AG10803 (cell line): ENCODE measurements around the gene TCF7L1.

Experiments used
- DNase-seq: peaks from one replicate; pipeline ENCODE4 v3.0.0; 2010; ENCODE audit warnings: low read depth
- H3K4me3 ChIP-seq: 2 replicates; pipeline ENCODE4 v1.5.1; 2011; ENCODE audit warnings: mild to moderate bottlenecking, low read length, control low read depth
- TF ChIP-seq, protein P1 (sequence below): conservative IDR thresholded peaks from 2 replicates; pipeline ENCODE4 v1.5.1; 2011; ENCODE audit warnings: mild to moderate bottlenecking, low read length, control low read depth, inconsistent platforms

The TCF7L1 gene

GRCh38 chr2:85156153-85156552 is 23.0 kb downstream of the TCF7L1 start:
- TF ChIP-seq, protein P1, sequence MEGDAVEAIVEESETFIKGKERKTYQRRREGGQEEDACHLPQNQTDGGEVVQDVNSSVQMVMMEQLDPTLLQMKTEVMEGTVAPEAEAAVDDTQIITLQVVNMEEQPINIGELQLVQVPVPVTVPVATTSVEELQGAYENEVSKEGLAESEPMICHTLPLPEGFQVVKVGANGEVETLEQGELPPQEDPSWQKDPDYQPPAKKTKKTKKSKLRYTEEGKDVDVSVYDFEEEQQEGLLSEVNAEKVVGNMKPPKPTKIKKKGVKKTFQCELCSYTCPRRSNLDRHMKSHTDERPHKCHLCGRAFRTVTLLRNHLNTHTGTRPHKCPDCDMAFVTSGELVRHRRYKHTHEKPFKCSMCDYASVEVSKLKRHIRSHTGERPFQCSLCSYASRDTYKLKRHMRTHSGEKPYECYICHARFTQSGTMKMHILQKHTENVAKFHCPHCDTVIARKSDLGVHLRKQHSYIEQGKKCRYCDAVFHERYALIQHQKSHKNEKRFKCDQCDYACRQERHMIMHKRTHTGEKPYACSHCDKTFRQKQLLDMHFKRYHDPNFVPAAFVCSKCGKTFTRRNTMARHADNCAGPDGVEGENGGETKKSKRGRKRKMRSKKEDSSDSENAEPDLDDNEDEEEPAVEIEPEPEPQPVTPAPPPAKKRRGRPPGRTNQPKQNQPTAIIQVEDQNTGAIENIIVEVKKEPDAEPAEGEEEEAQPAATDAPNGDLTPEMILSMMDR: no peak
- DNase-seq: peak; percentile 18

GRCh38 chr2:85156619-85157018 is 23.4 kb downstream of the TCF7L1 start:
- DNase-seq: peak; percentile 18
- no peak overlapping the region for H3K4me3 ChIP-seq

More at GRCh38 chr2:85156153-85156552, 23.0 kb downstream of the TCF7L1 start:
- no peak overlapping the region for H3K4me3 ChIP-seq

DNA sequence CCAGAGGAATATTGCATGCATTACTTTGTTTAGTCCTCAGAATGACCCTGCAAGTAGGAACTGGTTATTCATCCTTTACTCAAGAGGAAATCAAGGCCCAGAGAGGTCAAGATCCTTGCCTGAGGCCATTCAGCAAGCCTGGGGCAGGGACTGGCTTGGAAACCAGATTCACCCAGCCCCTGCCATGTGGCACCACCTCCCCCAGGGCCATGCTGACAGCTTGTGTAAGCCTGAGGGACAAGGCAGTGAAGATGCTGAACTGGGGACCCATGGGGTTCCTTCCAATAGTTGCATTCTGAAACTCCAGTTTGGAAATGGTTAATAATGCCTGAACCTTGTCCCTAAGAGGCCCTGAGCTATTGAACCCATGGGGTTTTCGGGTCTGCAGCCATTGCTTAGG is 24.2 kb downstream of the TCF7L1 start:
- TF ChIP-seq, protein P1: no peak
- H3K4me3 ChIP-seq: no peak overlapping the region
- no peak for DNase-seq

More at GRCh38 chr2:85156619-85157018, 23.4 kb downstream of the TCF7L1 start:
- TF ChIP-seq, protein P1: no peak

- TF ChIP-seq, protein P1: no peak
- DNase-seq: no peak
These were observed 25.5 kb downstream of the TCF7L1 start for GRCh38 chr2:85158559-85159273.

DNA sequence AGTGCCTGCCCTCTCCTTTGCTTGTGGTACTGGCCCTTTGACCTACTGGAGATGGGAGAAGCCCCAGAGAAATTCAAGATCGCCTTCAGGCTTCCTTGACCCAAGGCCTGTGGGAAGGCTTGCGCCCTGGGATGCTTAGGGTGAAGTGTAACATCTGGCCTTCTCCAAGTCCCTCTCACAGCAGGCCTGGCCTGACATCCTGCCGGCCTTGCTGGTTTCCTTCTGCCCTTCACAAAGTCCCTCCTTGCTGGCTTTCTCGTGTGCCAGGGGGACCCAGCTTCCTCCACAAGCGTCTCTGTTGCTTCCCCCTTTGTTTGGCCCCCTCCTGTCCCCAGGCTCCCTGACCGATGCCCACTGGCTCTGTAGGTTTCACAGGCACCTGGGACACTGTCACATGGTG is 26.4 kb downstream of the TCF7L1 start:
- no peak overlapping the region for H3K4me3 ChIP-seq
- TF ChIP-seq, protein P1: no peak
- DNase-seq: no peak

More at GRCh38 chr2:85158559-85159273, 25.5 kb downstream of the TCF7L1 start:
- H3K4me3 ChIP-seq: no peak overlapping the region

DNA sequence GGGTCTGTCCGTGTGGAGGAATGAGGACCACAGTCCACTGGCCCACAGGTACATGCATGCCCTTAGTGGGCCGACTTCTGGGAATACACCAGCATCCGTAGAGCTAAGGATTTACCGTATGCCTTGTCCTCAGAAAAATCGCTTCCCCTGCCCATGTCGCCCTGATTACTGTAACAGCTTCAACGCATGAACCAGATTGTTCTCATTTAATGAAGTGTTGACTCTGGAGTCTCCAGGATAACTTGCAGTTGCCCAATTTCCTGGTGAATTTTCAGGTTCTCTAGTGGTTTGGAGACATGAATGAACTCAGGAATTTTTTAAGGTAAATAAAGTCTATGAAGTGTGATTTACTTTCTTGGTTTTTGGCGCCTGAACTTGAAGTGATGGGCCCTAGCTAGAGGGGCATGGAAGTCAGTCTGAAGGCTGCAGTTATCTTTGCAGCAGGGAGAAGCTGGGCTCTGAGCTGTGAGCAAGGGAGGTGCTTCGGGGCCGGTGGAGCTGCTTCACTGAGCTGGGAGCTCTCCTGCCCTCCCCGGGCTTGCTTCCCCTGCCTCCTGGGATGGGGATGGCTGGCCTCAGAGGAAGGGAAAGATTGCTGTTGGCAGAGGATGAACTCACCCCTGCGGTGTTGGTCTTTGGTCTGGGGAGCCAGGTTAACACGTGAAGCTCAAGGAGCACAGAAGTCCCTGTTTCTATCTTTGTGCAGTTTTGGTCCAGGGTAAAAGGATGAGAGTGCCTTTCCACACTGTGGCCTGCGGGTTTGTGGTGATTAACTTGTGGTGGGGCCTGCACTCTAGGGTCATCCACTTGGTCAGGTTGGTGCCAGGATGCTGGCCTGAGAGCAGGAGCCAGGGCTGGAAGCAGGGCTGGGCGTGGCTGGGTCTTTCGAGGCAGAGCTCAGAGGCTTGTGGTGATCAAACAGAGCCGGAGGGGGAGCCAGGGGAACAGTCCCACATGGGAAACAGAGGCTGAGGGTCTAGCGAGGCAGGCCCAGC is 28.1 kb downstream of the TCF7L1 start:
- no peak overlapping the region for H3K4me3 ChIP-seq
- TF ChIP-seq, protein P1: no peak
- peak; percentile 51 for DNase-seq
